Activated T-cell treated with anti-CD3 and anti-CD28 coated beads for 4 hours (primary cell): Measurements from ENCODE around the gene SELENOI.
"Not testable (repeated sequence)": the region's sequence is repeated elsewhere in the genome, so short reads cannot be mapped to it uniquely, and the experiment has no call there.

Source experiments
- DNase-seq: peaks from one replicate; pipeline ENCODE4 v3.0.0-alpha.2; 2020

The SELENOI gene

DNA sequence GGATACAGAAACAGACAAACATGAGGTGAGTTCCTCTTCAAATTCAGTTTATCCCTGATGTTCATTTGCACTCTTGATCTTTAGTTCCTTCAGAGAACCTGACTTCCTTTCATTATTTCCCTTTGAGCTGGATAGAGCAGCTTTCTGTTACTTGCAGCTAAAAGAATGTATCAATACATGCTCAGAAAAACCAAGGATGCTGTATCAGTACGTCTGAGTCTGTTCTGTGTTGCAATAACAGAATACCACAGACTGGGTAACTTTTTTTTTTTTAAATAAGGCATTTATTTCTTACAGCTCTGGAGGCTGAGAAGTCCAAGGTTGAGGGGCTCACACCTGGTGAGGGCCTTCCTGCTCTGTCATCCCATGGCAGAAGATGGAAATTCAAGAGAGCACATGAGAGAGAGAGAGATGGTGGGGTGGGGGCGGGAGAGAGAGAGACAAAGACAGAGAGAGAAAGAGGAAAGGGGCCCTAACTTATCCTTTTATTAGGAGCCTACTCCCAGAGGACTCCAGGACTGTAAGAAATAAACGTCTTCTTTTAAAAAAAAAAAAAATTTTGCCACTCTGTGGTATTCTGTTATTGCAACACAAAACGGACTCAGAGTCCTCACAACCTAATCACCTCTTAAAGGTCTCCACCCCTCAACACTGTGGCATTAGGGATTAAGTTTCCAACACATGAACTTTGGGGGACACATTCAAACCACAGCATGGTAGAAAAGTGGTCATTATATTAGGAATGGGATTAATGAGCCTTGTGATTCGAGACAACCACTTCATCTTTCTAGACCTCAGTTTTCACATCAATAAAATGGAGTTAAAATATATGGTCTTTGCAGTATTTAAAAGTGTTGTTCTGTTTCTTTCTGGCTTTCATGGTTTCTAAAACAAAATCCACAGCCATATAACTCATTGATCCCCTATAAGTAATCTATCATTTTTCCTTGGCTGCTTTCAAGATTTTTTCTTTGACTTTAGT lies 18.4 kb upstream of the SELENOI start:
- DNase-seq, result no peak

- not testable (repeated sequence) for DNase-seq
These were observed 16.9 kb upstream of the SELENOI start for GRCh38 chr2:26329083-26329482.

DNA sequence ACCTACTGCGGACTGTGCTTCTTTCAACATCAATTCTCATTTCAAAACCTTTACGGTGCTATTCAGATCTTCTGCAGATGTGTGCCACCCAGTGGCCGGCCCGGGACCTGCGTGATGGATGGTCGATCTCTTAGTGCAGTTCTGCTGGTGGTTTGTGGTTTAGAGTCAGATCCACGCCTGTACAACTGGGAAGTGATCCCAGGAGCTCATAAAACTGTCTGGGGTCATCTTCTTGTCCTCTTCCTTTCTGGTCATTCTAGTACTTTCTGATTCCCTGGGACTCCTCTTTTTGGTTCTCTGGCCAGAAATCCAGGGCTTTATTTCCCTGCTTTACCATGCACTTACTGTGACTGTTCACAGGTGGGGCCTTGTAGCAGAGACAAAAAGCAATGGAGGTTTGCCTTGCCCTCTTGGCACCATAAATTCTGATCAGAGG lies 15.8 kb upstream of the SELENOI start:
- peak; percentile 81 for DNase-seq

GRCh38 chr2:26330604-26331003 lies 15.3 kb upstream of the SELENOI start:
- no peak for DNase-seq

DNA sequence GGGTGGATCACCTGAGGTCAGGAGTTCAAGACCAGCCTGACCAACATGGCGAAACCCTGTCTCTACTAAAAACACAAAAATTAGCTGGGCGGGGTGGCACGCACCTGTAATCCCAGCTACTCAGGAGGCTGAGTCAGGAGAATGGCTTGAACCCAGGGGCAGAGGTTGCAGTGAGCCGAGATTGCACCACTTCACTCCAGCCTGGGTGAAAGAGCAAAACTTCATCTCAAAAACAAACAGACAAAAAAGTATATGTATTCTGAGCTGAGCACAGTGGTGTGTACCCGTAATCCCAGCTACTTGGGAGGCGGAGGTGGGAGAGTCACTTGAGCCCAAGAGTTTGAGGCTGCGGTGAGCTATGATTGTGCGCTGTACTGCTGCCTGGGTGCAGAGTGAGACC lies 14.6 kb upstream of the SELENOI start:
- not testable (repeated sequence) for DNase-seq

DNA sequence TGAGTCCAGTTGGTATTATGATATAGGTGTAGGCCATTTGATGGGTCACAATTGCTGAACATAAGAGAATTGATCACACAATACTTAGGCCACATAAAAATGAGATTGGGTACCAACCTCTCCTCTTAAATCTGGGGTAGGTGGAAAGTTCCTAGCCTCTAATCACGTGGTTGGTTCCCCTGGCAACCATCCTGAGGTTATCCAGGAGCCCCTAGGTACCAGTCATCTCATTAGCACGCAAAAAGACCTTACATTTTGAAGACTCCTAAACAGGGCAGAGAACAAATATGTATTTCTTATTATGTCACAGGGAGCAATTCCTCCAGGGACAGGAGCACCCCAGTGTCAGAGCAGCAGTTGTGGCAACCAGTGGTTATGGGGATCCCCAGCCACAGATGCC lies 12.7 kb upstream of the SELENOI start:
- no peak for DNase-seq

- no peak for DNase-seq
These were observed 10.7 kb upstream of the SELENOI start for GRCh38 chr2:26335231-26335630.

DNA sequence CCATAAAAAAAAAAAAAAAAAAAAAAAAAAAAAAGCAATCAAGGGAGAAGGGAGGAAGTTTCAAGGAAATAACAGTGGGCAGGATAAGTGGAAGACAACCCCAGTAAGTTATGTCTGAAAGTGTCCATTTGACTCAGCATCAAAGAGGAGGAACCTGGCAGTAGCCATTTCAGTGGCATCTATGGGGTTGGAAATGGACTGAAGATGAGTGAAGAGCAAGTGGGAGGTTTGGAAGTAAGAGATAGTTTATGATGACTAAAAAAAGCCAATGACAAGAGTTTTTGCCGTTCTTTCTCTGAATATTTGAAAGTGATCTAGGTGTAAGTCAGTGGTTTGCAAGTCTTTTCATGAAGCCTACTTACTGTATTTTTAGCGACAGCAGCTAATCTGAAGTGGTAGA lies 9.2 kb upstream of the SELENOI start:
- no peak for DNase-seq

DNA sequence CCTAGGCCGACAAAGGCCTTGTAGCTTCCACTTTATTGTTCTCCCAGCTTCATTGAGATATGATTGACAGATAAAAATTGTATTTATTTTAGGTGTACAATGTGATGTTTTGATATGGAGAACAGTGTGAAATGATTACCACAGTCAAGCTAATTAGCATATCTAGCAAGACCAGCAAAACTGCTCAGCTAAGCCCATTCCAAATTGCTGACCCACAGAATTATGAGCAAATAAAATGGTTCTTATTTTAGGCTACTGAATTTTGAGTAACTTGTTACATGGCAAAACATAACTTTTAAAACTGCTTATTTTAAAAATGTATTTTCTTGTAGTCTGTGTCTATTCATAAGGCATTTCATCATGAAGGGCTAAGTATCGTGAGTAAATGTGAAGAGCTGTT lies 8.6 kb upstream of the SELENOI start:
- DNase-seq, result no peak

GRCh38 chr2:26340831-26341230 lies 5.1 kb upstream of the SELENOI start:
- DNase-seq, result no peak

GRCh38 chr2:26344581-26345282 lies 1.2 kb upstream of the SELENOI start:
- DNase-seq, result peak; percentile 19

GRCh38 chr2:26345283-26345544 lies 729 bp upstream of the SELENOI start:
- DNase-seq, result no peak

GRCh38 chr2:26346454-26347053 lies 611 bp downstream of the SELENOI start, which contains the start of gene ADGRF3:
Gene ADGRF3 (minus strand): TSS chr2:26346789. CDS start chr2:26346234, 555 bp downstream.
- DNase-seq, result peak; percentile 47

DNA sequence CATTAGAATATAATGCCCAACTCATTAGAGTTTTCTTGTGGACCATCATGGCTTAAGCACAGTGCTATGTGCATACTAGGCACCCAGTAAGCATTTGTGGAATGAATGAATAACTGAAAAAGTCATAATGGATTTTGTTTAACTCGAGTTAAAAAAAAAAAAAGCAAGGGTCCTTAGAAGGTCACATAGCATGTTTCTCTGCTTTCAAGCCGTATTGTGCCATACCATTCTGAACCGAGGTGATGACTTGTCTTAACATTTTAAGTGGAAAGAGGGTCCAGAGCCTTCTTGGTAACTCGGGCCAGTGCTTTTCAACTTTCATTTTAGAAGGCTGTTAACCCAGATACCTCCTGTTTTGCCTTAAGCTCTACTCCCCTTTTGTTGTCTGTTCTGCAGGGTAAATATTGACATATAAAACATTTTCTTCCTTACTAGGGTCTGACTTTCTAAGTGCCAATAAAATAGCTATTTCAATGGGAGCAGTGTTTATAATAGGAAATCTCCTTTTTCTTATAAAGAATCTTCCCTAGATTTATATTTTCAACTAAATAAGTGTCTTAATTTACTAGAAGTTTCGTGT lies 1.4 kb downstream of the SELENOI start:
- no peak for DNase-seq

DNA sequence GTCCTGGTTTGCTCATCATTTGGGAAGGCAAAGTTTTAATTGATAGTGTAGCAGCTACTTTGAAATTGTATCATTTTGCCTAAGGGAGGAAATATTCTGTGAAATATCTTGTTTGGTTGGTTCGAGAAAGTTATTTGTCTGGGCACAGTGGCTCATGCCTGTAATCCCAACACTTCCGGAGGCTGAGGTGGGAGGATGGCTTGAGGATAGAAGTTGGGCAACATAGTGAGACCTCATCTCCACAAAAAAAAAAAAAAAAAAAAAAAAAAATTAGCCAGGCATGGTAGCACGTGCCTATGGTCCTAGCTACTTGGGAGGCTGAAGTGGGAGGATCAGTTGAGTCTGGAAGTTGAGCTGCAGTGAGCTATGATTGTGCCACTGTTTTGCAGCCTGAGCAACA lies 3.7 kb downstream of the SELENOI start:
- DNase-seq, result no peak

- DNase-seq, result no peak
These were observed 5.6 kb downstream of the SELENOI start for GRCh38 chr2:26351375-26352090.

DNA sequence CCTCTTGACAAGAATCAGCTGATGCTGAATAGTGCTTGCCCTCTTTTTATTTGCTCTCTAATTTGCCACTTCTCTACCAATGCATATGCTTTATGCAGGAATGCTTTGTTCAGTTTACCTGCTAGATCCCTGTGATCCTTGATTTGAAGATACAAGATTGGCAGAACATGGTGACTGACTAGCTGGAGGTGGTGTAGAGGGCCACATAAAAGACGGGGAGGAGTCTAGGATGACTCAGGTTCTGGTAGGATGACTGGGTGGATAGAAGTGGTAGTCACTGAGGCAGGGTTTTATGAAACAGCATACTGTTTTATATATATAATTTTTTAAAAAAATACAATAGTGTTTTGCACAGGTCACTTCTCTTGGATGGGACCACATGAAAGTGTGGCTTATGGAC lies 6.9 kb downstream of the SELENOI start:
- DNase-seq, result peak; percentile 26

GRCh38 chr2:26354469-26354868 lies 8.5 kb downstream of the SELENOI start:
- not testable (repeated sequence) for DNase-seq

DNA sequence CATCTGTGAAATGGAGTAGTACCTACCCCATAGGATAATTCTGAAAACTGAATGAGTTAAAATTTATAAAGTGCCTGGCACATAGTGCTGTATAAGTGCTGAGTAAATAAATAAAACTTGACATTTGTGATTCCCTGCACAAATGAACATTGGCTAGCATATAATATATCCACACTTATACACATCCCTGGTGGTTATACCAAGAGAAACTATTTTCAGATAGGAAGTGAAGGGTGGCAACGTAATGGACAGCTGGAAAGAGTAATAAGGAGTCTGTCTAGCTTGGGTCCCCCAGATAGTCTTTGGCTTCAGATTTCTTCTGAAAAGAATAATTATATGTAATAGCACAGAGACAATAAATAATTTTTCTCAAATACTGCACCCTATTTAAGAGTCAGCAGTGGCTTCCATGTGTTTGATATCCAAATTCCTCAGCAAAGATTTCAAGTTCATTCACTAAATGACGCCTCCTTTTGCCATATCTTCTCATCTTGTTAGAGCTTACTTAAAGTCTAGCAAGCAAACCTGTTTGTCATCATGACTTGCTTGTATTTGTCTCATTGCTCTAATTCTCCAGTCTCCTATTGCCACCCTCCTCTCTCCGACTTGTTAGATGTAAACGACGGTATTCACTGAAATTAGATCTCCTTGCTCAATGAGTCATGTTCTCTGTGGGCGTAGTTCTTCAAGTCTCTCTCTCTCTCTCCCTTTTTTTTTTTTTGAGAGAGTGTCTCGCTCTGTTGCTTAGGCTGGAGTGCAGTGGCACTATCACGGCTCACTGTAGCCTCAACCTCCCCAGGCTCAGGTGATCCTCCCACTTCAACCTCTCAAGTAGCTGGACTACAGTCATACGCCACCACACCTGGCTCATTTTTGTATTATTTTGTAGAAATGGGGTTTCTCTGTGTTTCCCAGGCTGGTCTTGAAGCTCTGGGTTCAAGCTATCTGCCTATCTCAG lies 9.4 kb downstream of the SELENOI start:
- no peak for DNase-seq

DNA sequence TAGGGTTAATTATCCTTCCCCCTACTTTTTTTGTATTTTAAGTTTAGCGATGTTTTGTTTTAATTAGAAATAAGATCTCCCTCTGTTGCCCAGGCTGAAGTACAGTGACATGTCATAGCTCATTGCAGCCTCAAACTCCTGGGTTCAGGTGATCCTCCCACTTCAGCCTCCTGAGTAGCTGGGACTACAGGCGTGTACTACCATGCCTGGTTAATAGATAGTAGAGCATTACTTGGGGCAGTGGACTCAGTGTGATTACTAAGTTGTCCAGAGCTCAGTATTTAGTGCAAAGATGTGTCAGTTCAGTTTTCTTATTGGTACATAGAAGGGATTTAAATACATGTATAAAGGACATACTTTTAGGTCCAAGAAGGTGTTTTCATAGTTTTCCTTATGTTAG lies 10.2 kb downstream of the SELENOI start:
- DNase-seq, result no peak

DNA sequence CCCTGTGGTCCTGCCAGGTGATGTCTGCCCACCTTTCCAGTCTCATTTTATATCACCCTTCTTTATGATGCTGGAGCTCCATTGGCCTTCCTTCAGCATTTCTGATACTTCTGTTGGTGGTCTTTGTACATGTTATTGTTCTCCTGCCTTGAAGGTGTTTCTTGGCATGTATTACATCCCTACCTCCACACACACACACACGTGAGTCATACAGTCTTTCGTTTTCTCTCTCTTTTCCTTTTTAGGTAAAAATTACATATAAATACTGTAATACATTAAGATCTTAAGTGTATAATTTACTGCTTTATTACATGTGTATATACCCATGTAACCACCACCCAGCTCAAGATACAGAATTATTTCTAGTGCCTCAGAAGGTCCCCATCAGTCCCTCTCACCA lies 10.8 kb downstream of the SELENOI start:
- no peak for DNase-seq
